Measurements from ENCODE around the gene EARS2. TPM values are rescaled to one million over a fixed set of nuclear protein-coding genes. Genes with fewer than 3 reads are reported as not detected.

EARS2 gene
- total and polyA plus RNA-seq, 10 of the 15 experiments (the other 5 are each of a cell fraction or from before 2014, with no cell fraction given): 12.9 to 65.9 (median 33.5) TPM

DNA sequence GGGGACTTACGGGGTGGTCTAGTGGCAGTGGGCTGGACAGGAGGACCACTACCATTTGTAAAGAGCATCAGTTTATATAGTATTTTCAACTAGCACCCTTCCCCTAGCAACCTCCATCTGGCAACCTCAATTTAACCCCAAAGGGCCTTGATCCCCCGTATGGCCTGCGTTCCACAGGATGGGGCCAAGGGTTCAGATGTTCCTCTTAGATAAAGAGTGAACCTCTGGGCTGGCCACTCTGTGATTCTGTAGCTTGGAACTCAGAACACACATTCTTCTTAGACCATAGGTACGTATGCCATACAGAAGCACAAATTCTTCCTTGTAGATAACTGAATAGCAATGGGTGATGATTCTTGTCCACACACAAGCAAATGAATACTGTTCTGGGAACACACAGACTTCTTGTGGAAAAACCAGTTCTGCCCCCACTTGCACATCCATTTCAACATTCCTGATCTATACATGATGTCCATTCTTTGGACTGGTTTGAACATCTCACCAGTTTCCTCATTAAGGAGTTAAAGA lies 44.9 kb downstream of the EARS2 start:
- ChIA-PET SMC1A (ENCODE audit: uncharacterized antibody, unreplicated experiment) (no interaction called here), POLR2A (no interaction called here), CTCF (no interaction called here), RAD21 (ENCODE audit: unreplicated experiment) (no interaction called here)
- no peak overlapping the region for H2AFZ ChIP-seq (ENCODE audit: control insufficient read depth, low read depth, low read length)
- peaks cover 5% of the 10 kb centered on the region for H3K4me1 ChIP-seq (ENCODE audit: control insufficient read depth, insufficient read depth, low read length)
- H3K79me2 ChIP-seq (ENCODE audit: control insufficient read depth, insufficient read depth, low read length): peaks cover 34% of the 10 kb centered on the region
- in situ Hi-C loops (cut with MboI) (no loop called here), intact Hi-C loops (cut with micrococcal nuclease; ENCODE audit: unreplicated experiment) (no loop called here)
- DNase-seq (ENCODE audit: low read depth, low spot score): no peak
- H3K27me3 ChIP-seq (replicated peaks in 1 of 2; ENCODE audit: control insufficient read depth in 2 of 2, insufficient read depth in 2 of 2, low read length in 1 of 2): no peaks in the 10 kb centered on the region
- H3K36me3 ChIP-seq (ENCODE audit: control insufficient read depth in 2 of 2, insufficient read depth in 2 of 2, low read length in 1 of 2): no peaks in the 10 kb centered on the region
- no peak overlapping the region for H3K4me3 ChIP-seq
- no peak for FAIRE-seq
- TF ChIP-seq GABPA (IDR thresholded peaks at IDR 0.05; ENCODE audit: low read depth) (no peak), JUND (IDR thresholded peaks at IDR 0.05; ENCODE audit: low read depth, low read length) (no peak), ZNF622 (IDR thresholded peaks at IDR 0.05) (no peak), ETV6 (conservative IDR thresholded peaks at IDR 0.05 in 1 of 2, IDR thresholded peaks at IDR 0.05 in 1 of 2; ENCODE audit: borderline replicate concordance in 1 of 2, low read depth in 1 of 2) (no peak), MEF2B (IDR thresholded peaks at IDR 0.05; ENCODE audit: partially characterized antibody, poor library complexity, severe bottlenecking) (no peak), RUNX3 (IDR thresholded peaks at IDR 0.05; ENCODE audit: low read length) (no peak), HDAC2 (IDR thresholded peaks at IDR 0.05) (no peak), MEF2A (IDR thresholded peaks at IDR 0.05; ENCODE audit: insufficient read depth, low read depth, low read length) (no peak), CEBPB (IDR thresholded peaks at IDR 0.05; ENCODE audit: borderline replicate concordance in 1 of 2, low read depth in 2 of 2, low read length in 2 of 2) (no peak), NBN (IDR thresholded peaks at IDR 0.05) (no peak), STAT3 (IDR thresholded peaks at IDR 0.05; ENCODE audit: low read depth, low read length) (no peak), PML (IDR thresholded peaks at IDR 0.05; ENCODE audit: low read length) (no peak), SPI1 (IDR thresholded peaks at IDR 0.05; ENCODE audit: borderline replicate concordance, insufficient read depth, low read depth, low read length) (no peak), CHD1 (IDR thresholded peaks at IDR 0.05; ENCODE audit: low read depth, low read length) (no peak), SRF (IDR thresholded peaks at IDR 0.05; ENCODE audit: low read depth in 2 of 2, low read length in 2 of 2) (no peak), ATF7 (IDR thresholded peaks at IDR 0.05; ENCODE audit: low read depth) (no peak)
- TF ChIP-seq, protein P1, sequence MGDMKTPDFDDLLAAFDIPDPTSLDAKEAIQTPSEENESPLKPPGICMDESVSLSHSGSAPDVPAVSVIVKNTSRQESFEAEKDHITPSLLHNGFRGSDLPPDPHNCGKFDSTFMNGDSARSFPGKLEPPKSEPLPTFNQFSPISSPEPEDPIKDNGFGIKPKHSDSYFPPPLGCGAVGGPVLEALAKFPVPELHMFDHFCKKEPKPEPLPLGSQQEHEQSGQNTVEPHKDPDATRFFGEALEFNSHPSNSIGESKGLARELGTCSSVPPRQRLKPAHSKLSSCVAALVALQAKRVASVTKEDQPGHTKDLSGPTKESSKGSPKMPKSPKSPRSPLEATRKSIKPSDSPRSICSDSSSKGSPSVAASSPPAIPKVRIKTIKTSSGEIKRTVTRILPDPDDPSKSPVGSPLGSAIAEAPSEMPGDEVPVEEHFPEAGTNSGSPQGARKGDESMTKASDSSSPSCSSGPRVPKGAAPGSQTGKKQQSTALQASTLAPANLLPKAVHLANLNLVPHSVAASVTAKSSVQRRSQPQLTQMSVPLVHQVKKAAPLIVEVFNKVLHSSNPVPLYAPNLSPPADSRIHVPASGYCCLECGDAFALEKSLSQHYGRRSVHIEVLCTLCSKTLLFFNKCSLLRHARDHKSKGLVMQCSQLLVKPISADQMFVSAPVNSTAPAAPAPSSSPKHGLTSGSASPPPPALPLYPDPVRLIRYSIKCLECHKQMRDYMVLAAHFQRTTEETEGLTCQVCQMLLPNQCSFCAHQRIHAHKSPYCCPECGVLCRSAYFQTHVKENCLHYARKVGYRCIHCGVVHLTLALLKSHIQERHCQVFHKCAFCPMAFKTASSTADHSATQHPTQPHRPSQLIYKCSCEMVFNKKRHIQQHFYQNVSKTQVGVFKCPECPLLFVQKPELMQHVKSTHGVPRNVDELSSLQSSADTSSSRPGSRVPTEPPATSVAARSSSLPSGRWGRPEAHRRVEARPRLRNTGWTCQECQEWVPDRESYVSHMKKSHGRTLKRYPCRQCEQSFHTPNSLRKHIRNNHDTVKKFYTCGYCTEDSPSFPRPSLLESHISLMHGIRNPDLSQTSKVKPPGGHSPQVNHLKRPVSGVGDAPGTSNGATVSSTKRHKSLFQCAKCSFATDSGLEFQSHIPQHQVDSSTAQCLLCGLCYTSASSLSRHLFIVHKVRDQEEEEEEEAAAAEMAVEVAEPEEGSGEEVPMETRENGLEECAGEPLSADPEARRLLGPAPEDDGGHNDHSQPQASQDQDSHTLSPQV (IDR thresholded peaks at IDR 0.05): no peak
- TF ChIP-seq, protein P2, sequence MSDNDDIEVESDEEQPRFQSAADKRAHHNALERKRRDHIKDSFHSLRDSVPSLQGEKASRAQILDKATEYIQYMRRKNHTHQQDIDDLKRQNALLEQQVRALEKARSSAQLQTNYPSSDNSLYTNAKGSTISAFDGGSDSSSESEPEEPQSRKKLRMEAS (IDR thresholded peaks at IDR 0.05; ENCODE audit: low read depth, low read length): no peak
- TF ChIP-seq, protein P3, sequence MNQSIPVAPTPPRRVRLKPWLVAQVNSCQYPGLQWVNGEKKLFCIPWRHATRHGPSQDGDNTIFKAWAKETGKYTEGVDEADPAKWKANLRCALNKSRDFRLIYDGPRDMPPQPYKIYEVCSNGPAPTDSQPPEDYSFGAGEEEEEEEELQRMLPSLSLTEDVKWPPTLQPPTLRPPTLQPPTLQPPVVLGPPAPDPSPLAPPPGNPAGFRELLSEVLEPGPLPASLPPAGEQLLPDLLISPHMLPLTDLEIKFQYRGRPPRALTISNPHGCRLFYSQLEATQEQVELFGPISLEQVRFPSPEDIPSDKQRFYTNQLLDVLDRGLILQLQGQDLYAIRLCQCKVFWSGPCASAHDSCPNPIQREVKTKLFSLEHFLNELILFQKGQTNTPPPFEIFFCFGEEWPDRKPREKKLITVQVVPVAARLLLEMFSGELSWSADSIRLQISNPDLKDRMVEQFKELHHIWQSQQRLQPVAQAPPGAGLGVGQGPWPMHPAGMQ (IDR thresholded peaks at IDR 0.05; ENCODE audit: borderline replicate concordance): no peak
- BruUV-seq (replicated peaks): no TSS peak
- H3K9me3 ChIP-seq (replicated peaks; ENCODE audit: control insufficient read depth, insufficient read depth, low read length): no peaks in the 10 kb centered on the region
- no peak for ATAC-seq
- peaks cover 7% of the 10 kb centered on the region; the same call in 1 of the 2 replicates for H4K20me1 ChIP-seq (ENCODE audit: control insufficient read depth, insufficient read depth)
- no peak overlapping the region for H3K27ac ChIP-seq (ENCODE audit: control insufficient read depth, insufficient read depth)
- no peak overlapping the region for H3K4me2 ChIP-seq (ENCODE audit: control insufficient read depth, insufficient read depth)
- WGBS (ENCODE audit: insufficient coverage, insufficient replicate concordance, low lambda C conversion rate, missing lambda C conversion rate): 89% methylated on average over 4 of the region's 4 CpGs
- no peak overlapping the region for H3K9ac ChIP-seq (ENCODE audit: control insufficient read depth, insufficient read depth, low read length)

All from GM12878 (cell line).